ENCODE data around the gene ADD2.

Gene ADD2

GRCh38 chr2:70767699-70768589, at the start of gene ADD2:
Gene ADD2 (minus strand): TSS chr2:70768200. CDS start chr2:70706408, 61,792 bp downstream.
- ChIA-PET CTCF (interaction anchor here (0.8 to 2.8 kb wide), 9 partner anchors 9 to 80 kb away, joined by 3 to 13 read pairs (median 4); no protein-coding TSS in a partner anchor), POLR2A (no interaction called here)
- peak; percentile 48 for DNase-seq (ENCODE audit: extremely low spot score)
- peak; percentile 39 for TF ChIP-seq CTCF (IDR thresholded peaks at IDR 0.05; ENCODE audit: control extremely low read depth, extremely low read depth, low read depth, missing control alignments)

GRCh38 chr2:70817284-70817954, 49.4 kb upstream of the ADD2 start:
- no peak for DNase-seq (ENCODE audit: extremely low spot score)
- POLR2A ChIA-PET: no interaction called here
- CTCF ChIA-PET: no interaction called here
- no peak for TF ChIP-seq CTCF (IDR thresholded peaks at IDR 0.05; ENCODE audit: control extremely low read depth, extremely low read depth, low read depth, missing control alignments)

GRCh38 chr2:70816726-70817125, 48.7 kb upstream of the ADD2 start:
- no peak for TF ChIP-seq CTCF (IDR thresholded peaks at IDR 0.05; ENCODE audit: control extremely low read depth, extremely low read depth, low read depth, missing control alignments)
- CTCF ChIA-PET: no interaction called here
- POLR2A ChIA-PET: no interaction called here
- no peak for DNase-seq (ENCODE audit: extremely low spot score)

- DNase-seq (ENCODE audit: extremely low spot score): no peak
- ChIA-PET POLR2A (no interaction called here), CTCF (no interaction called here)
- no peak for TF ChIP-seq CTCF (IDR thresholded peaks at IDR 0.05; ENCODE audit: control extremely low read depth, extremely low read depth, low read depth, missing control alignments)
Measured at GRCh38 chr2:70808983-70809958, 41.3 kb upstream of the ADD2 start.

GRCh38 chr2:70807828-70808118, 39.8 kb upstream of the ADD2 start:
- no peak for DNase-seq (ENCODE audit: extremely low spot score)
- POLR2A ChIA-PET: no interaction called here
- CTCF ChIA-PET: interaction anchor here (1.4 kb wide), 1 partner anchor 13 kb away, joined by 3 read pairs; no protein-coding TSS in a partner anchor
- no peak for TF ChIP-seq CTCF (IDR thresholded peaks at IDR 0.05; ENCODE audit: control extremely low read depth, extremely low read depth, low read depth, missing control alignments)

Measured in GM10248 (cell line).